GM19035 (cell line): ENCODE data around the gene SLC6A20.

Experiments used
- ATAC-seq: cut with Tn5 transposase; IDR thresholded peaks from one replicate; pipeline ENCODE4 v1.9.1; 2021; ENCODE audit not compliant: unreplicated experiment

Gene SLC6A20

DNA sequence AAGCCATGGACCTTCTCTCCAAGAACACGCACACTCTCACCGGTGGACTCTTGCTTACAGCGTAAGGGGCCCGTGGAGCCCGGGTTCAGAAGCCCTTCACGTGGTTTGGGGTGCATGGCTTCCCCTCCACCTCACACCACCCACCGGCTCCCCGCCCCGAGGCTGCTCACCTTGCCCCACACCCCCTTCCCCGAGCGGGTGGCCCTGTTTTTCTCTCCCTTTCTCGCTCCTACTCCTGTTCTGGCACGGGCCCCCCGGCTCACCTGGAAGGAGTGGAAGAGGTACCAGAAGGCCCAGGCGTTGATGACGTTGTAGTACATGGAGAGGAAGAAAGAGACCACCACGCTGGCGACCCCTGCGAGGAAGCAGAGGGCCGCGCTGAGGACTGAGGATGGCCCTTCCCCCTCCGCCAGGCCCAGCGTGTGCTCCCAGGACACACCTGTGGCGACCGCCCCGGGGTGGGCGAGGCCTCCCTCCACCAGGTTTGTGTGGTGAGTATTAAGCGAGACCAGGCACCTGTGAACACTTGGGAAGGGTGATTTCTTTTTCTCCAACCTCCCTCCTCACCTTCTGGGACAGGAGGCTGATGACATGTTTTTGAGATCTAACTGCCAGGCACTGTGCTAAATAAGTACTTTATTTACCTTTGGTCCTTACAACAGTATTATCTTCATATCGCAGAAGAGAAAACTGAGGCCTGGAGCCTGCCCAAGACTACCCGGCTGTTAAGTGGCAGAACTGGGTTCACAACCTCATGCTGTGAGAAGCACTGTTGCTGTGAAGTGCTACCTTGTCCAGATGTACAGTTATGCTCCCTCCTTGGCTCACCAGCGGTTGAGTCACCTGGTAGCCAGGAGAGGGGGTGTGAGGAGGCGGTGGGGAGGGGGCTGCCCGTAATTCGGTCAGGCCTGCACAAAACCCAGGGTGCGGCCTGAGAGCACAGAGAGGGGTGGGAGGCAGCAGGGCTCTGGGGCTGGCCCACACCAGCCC, 16.3 kb downstream of the SLC6A20 start:
- no peak for ATAC-seq

DNA sequence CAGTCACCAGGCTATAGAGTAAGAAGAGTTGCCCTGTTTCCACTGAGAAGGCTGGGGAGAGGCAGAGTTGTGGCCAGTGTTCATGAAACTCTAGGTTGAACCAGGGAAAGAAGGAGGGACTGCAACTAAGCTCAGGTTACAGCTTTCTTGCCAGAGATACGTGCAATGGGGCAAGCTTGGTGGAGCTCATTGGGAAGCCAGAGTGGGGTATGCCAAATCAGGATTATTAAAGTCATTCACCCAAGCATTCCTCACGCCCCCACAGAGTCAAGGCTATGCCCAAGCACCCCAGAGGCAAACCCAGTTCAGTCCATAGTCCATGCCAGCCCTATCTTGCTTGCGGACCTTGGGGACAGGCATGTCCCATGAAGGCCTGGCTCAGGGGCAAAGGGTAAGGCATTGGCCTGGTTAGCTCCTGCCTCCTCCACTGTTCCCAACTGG, 17.6 kb downstream of the SLC6A20 start:
- no peak for ATAC-seq

DNA sequence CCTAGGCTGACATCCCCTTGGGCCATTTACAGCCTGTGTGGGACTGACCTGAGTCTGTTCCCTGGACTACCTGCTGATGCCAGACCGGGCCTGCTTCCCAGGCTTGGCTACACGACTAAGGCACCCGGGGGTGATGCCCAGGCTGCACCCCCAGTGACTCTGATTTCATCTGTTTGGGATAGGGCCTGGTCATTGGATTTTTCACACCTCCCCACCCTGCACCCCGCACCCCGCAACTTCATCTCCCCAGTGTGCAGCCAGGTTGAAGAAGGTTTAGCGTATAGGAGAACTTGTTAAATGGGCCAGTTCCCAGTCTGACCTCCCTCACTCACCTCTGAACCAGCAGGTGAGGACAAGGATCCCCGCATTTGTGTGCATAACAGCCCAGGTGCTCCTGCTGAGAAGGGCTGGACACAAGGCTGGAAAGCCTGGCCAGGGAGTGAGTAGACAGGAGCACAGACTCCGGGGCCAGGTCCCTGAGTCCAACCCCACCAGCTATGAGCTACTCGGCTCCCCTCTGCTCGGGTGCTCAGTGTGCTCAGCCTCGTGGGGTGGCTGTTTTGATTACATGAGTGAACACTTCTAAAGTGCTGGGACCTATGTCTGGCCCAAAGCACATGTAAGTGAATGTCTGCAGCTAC, 18.5 kb downstream of the SLC6A20 start:
- no peak for ATAC-seq

DNA sequence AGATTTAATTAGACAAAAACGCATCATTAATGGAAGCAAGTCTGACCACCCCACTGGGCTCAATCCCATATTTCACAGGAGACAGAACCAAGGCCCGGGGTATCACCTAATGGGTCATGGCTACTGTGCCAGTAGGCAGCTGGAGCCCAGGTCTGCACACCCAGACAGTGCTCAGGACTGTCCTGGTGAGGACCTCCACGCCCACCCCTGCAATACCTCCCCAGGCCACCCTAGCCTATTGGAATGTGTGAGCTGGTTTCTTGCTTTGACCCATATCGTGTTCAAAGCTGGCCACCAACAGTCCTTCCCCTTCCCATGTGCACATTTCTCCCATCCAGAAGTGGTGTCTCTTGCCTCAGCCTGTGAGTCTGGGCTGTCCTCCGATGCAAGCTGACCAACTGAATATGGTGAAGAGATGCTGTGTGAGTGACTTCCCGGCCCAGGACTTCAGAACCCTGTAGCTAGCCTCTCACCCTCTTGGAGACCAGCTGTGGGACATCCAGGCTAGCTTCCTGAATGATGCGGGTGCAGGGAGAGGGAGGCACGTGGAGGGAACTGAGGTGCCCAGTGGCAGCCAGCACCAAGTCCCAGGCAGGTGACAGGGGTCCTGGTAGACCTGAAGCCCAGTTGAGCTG, 19.1 kb downstream of the SLC6A20 start:
- ATAC-seq, result no peak

DNA sequence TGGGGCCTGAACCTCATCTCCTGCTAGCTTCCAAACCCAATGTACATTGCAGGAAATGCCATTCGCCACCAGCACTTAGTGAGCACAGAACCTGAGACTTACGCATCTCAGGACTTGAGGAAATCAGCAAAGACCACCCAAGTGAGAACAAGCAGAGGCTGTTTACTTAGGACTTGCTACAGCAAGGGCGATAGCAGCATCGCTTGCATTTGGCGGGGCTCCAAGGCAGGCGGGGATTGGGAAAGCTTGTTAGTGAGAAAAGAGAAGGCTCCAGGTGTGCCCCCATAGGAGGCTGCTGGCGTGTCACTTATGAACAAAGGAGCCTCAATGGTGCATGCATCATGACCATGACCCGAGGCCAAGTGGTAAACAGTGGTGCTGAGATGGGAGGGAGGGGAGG, 19.7 kb downstream of the SLC6A20 start:
- no peak for ATAC-seq

DNA sequence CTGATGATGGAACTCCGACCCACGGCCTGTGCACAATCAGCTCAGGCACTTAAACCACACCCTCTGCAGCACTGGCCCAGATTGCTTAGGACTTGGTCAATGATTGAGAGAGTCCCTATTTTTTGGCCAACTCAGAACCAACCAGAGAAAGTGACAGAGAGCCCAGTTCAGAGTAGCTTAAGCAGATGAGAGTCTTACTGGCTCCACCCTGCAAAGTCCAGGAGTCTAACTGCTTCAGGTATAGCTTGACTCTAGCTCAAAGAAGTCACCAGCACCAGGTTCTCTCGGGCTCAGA, 20.1 kb downstream of the SLC6A20 start:
- no peak for ATAC-seq

DNA sequence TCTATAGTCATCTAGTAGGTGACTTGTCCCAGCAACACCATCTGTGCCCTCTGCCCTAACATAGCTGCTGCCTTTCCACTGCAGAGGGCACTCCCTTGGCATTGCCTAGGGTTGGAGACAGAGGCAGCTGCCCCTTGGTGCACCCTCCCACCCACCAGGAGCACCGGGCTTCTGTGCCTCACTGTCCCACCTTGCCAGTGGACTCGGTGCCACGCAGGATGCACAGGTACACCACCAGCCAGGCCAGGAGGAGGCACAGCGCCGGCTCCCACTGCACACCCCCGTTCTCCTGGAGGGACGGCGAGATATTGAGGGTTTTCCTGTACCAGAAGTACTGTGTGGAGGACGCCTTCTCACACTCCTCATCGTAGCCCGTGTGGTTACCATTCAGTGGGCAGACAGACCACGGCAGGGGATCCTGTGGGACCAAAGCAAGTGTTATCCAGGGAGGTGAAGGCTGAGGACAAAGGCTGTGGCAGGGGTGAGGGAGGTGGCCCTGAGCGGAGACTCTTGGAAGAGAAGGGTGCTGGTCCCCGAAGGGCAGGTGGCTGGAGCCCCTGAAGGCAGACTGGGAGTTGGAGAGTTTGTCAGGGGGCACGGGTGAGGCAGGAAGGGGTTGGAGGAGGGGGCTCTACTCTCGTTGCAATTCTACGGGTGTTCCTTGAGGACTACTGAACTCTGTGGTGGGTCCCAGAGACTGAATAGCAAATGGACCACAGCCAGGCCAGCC, 20.6 kb downstream of the SLC6A20 start:
- no peak for ATAC-seq

DNA sequence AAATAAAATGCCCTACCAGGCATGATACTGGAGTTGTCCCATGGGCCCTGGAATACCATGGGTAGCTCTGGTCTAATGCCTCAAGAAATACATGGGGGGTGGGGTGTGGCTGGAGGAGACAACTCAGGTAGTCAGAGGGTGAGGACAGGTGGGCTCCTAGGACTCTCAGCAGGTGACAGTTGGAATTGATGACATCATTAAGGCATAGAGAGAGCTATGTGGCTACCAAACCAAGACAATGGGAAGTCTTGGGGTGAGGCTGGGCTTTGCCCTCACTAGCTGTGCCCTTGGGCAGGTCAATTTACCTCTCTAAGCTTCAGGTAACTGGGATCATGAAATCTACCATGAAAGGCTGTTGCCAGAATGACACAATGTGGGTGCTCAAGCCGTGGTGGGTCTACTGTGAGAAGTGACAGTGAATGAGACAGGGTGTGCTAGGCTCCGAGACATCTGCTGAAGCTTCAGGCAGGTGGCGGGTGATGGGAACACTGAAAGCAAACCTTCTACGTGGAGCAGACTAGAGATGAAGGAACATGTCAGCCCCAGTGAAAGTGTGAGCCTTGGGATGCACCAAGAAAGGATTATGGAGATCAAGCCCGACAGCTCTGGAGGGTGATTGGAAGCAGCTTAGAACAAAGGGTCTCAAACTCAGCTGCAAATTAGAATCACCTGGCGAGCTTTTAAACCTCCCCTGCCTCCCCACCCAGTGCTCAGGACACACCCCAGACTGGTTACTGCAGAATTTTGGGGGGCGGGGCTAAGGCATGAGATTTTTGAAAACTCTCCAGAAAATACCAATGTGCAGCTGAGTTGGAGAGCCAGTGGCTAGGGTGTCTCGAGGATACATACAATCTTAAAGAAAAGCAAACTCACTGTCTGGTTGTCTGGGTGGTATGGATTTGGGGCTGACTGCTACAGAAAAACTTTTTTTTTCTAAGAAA, 21.5 kb downstream of the SLC6A20 start:
- ATAC-seq, result no peak

DNA sequence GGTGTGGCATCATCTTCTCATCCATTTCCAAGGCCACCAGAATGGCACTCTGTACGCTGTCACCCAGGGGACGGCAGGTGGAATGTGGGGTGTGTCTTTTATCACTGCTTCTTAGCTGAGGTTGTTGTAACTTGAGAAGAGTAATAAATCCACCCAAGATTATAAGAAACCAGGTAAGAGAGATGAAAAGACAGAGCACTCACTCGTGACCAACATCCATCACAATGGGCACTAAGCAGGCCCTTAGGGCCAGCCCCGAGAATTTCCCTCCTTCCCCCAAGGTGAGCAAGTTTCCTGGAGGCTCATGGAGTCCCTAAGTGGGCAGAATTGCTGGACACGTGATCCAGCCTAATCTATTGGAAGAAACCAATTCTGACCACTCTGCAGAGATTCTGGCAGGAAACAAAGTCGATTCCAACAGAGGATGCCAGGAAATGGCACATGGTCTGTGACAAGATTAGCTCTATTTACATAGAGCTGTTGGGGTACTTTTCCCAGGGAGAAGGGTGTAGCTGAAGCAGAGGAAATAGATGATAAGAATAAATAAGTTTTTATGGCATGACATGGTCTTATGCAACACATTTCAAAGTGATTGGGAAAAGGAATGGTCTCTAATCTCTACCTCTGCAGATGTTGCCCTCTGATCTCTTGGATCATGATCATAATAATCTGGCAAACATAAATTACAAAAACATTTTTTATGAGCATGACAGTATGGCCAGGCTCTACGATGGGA, 22.5 kb downstream of the SLC6A20 start:
- no peak for ATAC-seq

DNA sequence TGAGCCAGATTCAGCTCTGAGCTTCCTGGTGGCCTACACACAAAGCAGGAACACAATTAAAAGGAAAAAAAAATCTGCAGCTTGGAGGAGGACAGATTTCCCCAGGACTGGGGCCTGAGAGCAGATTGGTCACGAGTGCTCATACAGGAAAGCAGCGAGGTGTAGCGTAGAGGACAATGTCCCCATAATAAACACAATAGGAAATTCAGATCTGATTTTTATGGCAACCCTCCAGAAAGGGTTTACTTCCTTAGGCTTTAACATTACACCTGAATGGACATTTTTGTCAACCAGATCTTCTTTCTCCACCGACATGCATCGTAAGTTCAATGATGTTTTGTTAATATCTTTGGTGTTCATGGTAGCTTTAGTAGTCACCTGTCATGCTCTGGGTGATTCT, 23.3 kb downstream of the SLC6A20 start:
- ATAC-seq, result no peak

DNA sequence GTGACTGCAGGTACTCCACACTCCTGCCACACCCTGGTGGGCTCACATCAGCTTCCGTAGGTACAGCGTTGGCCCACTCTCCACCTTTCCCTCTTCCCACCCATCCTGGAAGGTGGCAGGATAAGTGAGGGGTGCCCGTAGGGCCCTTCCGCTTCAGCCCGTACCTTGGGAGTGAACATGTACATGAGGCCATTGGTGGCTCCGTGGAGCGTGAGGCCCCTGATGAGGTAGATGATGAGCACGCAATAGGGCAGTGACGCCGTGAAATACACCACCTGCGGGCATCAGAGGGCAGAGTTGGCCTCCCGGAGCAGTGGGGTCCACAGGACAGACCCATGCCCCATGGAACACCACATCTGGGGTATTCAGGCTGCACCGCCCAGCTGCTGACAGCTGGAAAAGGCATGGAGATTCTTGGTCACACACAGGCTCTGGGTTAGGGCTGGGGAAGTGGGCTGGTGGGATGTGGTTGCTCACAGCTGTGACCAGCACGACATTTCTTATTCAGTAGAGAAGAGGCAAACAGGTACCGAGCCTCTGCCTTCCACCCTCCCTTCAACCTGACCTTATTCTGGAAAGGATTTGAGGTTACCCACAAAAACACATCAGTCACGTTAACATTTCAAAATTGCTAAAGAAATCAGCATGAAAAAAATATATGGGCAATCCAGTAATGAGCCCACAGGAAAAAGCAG, 23.8 kb downstream of the SLC6A20 start:
- no peak for ATAC-seq

DNA sequence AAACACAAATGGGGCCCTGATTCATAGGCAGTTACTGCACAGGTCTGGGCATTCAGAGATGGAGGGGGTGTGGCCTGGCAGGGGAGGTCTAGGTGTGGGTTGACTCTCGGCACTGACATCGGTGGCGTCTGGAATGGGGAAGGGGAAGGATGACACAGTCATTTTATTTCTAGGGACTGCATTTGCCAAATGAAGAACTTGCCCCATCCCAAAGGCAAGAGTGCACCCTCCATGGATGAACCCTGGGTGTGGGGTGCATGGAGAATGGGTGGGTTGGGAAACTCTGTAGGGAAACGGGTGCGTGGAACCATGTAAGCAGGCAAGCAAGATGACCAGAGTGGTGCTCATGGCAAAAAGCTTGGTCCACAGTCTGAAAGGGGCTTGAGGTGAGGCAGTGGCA, 24.5 kb downstream of the SLC6A20 start:
- ATAC-seq, result no peak

DNA sequence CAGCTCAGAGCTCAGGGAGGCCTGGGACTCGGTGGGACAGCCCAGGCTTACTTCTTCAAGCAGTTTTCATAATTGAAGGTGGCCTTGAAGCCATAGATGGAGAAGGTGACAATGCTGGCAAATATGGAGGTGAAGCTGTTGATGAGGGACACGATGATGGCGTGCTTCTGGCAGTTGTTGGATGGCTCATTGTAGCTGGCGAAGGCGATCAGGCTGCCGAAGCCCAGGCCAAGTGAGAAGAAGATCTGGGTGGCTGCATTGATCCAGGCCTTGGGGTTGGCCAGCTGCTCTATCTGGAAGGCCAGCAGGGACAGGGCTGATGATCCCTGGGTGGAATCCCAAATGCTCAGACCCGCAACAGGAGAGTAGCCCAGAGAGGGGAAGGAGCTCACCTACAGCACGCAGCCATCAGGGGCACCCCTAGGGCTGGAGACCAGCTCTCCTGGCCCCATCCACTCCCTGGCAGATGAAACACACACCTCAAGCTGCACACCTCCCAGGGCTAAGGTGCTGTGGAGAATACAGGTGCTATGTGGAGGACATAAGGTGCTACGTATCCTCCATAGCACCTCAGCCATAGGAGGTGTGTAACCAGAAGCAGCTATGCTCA, 25.1 kb downstream of the SLC6A20 start:
- ATAC-seq, result no peak

DNA sequence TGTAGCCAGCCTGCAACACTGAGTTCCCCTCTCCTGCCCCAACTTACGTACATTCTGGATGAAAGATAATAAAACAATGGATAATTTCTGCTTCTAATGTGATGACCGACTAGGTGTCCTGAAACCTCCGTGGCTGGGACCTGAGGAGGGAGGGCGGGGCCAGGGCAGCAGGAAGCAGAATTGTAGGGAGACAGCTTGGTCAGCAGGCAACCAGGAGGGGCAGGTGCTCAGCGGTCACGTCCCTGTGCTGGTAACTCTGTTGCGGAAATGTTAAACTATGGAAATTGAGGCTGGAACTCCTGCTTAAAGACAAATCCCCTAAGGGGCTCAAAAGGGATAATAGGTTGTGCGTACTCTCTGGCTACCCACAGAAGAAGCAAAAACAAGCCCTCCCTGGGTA, 30.4 kb downstream of the SLC6A20 start:
- no peak for ATAC-seq

DNA sequence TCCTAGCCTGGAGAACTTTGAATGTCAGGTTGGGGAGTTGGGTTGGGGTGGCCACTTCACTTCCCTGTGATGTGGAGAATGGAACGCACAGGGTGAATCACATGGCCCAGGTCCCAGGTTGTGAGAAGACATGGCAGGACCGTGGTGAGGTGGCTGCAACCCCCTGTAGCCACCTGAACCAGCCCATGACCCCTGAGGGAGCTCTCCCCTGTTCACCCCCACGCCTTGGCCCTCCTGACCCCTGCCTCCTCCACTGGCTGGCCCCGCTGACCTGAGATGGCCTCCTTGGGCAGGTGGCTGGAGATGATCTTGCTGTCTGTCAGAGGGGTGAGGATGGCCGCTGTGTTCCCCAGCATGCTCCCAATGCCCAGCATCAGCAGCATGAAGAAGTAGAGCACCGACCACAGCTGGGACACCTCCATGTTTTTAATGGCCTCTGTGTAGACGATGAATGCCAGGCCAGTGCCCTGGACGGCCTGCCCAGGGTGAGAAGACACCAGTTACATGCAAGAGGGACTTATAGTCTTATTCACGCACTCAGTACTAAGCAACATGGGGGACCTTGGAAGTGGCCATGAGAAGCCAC, 31.0 kb downstream of the SLC6A20 start:
- no peak for ATAC-seq

DNA sequence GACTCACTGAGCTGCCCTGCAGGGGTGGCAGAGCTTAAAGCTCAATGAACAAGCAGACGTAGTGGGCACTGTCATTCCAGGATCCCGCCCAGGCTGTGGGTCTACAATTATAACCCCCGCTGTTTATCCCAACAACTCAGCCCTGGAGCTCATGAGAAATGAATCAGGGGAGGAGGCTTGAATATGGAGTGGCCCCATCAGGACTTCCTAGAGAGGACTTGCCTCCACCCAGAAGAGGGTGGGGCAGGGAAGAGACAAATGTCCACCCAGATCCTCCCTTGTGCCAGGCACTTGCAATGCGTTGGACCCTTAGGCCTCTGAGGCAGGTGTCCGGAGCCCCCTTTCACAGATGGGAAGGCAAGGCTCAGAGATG, 33.0 kb downstream of the SLC6A20 start:
- ATAC-seq, result no peak

DNA sequence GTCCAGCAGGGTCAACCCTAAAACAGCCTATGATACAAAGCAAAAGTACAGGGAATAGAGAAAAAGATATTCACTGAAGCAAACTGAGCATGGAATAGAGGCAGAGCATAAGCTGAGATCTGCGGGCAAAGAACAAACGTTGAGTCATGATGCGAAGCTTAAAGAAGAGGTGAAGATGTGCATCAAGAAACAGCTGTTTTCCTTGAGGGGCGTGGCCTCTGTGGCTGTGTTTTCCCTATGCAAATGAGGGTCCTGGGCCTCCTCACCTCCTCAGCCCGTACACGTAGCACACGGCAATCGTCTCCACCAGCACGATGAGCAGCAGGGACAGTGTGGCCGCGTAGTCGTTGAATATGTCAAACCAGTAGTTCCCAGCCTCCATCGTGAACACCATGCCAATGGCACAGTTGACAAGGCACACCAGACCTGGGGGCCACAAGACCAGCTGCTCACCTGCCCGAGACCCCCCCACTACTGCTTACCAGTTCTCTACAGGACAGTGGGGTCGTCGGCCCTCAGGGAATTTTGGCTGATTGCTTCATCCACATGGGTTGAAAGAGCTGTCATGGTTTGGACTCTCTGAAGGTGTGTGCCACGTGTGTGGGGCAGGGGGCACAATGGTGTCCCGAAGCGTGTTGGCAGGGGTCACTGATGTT, 33.6 kb downstream of the SLC6A20 start:
- no peak for ATAC-seq

DNA sequence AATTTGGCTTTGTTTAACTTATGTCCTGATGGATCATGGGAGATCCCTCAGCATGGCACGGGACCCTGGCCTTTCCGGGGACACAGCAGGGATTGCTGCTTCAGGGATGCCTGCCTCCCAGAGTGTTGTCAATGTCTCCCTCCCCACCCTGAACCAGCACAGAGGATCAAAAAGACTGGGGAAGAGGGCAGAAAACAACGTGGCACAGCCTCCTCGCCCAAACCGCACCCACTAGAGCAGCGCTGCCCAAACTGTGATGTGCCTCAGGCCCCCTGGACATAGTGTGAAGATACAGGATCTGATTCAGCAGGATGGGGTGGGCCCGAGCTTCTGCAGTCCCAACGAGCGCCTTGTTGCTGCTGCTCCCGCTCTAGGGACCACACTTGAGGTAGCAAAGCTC, 34.5 kb downstream of the SLC6A20 start:
- no peak for ATAC-seq
